GM18519 (cell line): Measurements from ENCODE around the gene OXA1L.
"Not testable (repeated sequence)": the region's sequence is repeated elsewhere in the genome, so short reads cannot be mapped to it uniquely, and the experiment has no call there.

ENCODE experiments used
- ATAC-seq: cut with Tn5 transposase; IDR thresholded peaks from one replicate; pipeline ENCODE4 v1.9.1; 2021; ENCODE audit warnings: mild to moderate bottlenecking, moderate library complexity; ENCODE audit not compliant: unreplicated experiment, low FRiP score

OXA1L gene

GRCh38 chr14:22766457-22767322 is at the start of gene OXA1L:
TSS of gene OXA1L (plus strand) at chr14:22766688. CDS start at chr14:22766702, 14 bp downstream.
- ATAC-seq = peak; percentile 54

DNA sequence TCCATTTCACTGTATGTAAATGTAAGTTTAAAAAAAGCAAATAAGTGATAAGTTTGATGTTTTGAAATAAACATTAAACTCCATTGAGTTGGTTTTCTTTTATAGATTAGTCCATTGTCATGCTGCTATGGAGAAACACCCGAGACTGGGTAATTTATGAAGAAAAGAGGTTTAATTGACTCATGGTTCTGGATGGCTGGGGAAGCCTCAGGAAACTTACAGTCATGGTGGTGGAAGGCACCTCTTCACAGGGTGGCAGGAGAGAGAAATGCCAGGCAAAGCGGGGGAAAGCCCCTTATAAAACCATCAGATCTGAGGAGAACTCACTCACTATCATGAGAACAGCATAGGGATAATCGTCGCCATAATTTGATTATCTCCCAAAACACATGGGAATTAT is 48.4 kb upstream of the OXA1L start:
- ATAC-seq = no peak

- no peak for ATAC-seq
Measured at GRCh38 chr14:22721213-22721612, 45.3 kb upstream of the OXA1L start.

- no peak for ATAC-seq
Measured at GRCh38 chr14:22723815-22724214, 42.7 kb upstream of the OXA1L start.

- ATAC-seq = not testable (repeated sequence)
Measured at GRCh38 chr14:22724847-22725246, 41.6 kb upstream of the OXA1L start.

- ATAC-seq = not testable (repeated sequence)
Measured at GRCh38 chr14:22725374-22725773, 41.1 kb upstream of the OXA1L start.

- ATAC-seq = no peak
Measured at GRCh38 chr14:22726012-22726411, 40.5 kb upstream of the OXA1L start.

DNA sequence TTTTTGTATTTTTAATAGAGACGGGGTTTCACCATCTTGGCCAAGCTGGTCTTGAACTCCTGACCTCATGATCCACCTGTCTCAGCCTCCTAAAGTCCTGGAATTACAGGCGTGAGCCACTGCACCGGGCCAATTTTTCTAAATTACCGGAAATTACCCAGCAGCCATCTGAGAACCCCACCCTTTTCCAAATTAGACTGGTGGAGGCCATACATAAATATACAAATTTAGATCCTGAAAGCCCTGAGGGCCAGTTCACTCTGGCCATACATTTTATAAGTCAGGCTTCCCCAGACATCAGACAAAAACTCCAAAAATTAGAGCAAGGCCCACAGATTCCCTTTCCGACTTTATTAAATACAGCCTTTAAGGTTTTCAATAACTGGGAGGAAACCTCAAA is 34.4 kb upstream of the OXA1L start:
- not testable (repeated sequence) for ATAC-seq

DNA sequence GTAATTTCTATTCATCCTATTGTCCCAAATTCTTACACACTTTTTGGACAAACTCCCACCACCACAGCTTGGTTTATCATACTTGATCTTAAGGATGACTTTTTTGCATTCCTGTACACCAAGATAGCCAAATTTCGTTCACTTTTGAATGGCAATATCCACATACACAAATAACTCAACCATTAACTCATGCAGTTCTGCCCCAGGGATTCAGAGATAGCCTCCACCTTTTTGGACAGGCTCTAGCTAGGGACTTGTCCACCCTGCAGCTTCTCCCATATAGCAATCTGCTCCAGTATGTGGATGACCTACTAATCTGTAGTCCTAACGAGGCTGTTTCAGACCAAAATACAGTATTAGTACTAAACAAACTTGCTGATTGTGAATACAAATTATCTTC is 32.7 kb upstream of the OXA1L start:
- ATAC-seq = no peak

DNA sequence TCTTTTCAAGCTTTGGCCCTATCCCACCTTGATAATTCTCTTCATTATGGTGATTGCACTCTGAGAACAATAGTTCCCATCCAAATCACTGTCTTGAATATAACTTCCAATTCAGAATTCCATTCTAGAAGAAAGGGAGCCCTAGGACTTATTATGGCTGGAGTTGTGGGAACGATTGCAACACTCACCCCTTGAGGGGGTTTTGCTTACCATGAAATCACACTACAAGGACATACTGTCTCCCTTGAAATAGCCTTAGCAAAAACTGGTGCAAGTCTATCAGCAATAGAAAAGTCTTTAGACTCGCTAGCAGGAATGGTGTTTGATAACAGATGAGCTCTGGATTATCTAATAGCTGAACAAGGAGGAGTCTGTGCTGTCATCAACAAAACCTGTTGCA is 31.4 kb upstream of the OXA1L start:
- ATAC-seq = no peak

DNA sequence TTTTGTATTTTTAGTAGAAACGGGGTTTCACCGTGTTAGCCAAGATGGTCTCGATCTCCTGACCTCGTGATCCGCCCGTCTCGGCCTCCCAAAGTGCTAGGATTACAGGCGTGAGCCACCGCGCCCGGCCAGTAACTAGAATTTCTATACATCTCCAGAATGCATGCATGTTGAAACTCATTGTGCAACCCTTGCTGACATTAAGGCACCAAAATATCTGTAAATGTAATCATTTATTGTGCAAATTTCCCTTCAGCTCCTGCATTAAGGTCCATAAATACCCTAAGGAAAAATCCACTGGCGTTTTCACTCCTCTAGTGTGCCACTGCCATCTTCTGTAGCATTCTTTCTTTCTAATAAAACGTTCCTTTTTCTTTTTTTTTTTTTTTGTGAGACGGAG is 30.1 kb upstream of the OXA1L start:
- ATAC-seq = not testable (repeated sequence)

DNA sequence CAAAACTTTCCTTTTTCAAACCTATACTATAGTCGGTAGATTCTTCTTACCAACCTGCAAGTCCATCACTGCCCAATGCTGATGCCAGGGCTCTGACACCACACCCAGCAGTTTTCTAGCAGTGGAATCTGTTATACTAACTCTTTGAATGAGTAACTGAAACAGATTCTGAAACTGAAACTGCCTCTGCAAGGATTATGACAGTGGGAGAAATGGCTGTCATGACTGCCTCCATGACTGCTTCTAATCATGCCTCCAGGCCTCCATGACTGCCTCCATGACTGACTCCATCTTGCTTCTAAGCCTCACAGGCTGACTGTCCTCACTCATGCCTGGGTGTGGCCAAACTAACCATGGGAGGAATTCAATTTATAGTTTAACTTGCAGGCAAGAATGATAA is 29.4 kb upstream of the OXA1L start:
- ATAC-seq = peak; percentile 68

GRCh38 chr14:22739423-22739822 is 27.1 kb upstream of the OXA1L start:
- ATAC-seq = no peak

DNA sequence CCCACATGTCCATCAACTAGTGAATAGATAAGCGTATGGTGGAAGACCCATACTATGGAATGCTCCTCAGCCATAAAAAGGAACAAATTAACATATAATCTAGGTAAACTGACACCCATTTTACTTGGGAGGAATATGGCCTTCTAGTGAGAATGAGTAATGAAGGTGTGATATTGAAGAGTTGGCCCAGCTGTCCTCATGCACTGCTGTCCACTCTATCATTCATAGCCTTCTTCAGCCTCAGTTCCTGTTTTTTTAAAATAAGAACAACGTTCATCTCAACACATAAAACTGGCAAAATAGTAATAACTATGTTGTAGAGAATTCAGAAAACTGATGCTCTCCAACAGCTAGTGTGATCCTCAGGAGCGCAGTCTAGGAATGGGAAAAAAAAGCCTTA is 26.5 kb upstream of the OXA1L start:
- ATAC-seq = no peak

DNA sequence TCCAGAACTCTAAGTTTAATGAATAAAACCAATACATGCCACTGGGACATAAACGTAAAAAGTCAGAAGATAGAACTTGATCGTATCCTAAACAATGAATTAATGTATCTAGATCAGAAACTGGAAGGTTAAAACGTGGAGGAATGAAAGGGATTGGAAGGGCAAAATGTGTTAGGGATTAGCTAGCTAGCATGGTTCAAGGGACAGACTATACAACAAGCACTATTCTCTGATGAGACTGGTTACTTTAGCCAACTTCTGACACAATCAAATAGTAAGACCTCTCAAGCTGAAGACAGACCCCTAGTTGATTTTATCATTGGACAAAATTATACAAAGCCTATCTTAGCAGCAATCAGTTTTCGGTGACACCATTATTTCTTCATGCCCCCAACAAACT is 18.7 kb upstream of the OXA1L start:
- ATAC-seq = no peak

GRCh38 chr14:22748206-22748605 is 18.3 kb upstream of the OXA1L start:
- no peak for ATAC-seq

GRCh38 chr14:22748631-22749068 is 17.8 kb upstream of the OXA1L start:
- ATAC-seq = no peak

GRCh38 chr14:22752422-22752821 is 14.1 kb upstream of the OXA1L start:
- no peak for ATAC-seq

GRCh38 chr14:22753586-22753985 is 12.9 kb upstream of the OXA1L start:
- ATAC-seq = no peak

DNA sequence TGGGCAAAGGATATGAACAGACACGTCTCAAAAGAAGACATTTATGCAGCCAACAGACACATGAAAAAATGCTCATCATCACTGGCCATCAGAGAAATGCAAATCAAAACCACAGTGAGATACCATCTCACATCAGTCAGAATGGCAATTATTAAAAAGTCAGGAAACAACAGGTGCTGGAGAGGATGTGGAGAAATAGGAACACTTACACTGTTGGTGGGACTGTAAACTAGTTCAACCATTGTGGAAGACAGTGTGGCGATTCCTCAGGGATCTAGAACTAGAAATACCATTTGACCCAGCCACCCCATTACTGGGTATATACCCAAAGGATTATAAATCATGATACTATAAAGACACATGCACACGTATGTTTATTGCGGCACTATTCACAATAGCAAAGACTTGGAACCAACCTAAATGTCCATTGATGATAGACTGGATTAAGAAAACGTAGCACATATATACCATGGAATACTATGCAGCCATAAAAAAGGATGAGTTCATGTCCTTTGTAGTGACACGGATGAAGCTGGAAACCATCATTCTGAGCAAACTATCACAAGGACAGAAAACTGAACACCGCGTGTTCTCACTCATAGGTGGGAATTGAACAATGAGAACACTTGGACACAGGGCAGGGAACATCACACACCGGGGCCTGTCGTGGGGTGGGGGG is 8.4 kb upstream of the OXA1L start:
- not testable (repeated sequence) for ATAC-seq

- no peak for ATAC-seq
Measured at GRCh38 chr14:22761734-22762133, 4.8 kb upstream of the OXA1L start.

- ATAC-seq = no peak
Measured at GRCh38 chr14:22764382-22764781, 2.1 kb upstream of the OXA1L start.
